Muscle of back (tissue), 10 donors: Measurements from ENCODE around the gene KRTAP10-3. TPM values are rescaled to one million over a fixed set of nuclear protein-coding genes. Genes with fewer than 3 reads are reported as not detected.

ENCODE experiments used
- polyA plus RNA-seq, 10 donors: library from polyadenylated mRNA; unstranded; fragments of 120-200 nt; gene quantifications; one replicate each; pipeline ENCODE4 v1.2.1, GENCODE V29; 2013; ENCODE audit not compliant: insufficient read length in 10 of 10

The KRTAP10-3 gene
- polyA plus RNA-seq, 10 donors = not detected

Other genes with a start within 250 kb of the KRTAP10-3 start
- 10 to 100 TPM; 10.5 to 20.6 (median 15.3) TPM for gene CFAP410, start 219.4 kb downstream of the KRTAP10-3 start, polyA plus RNA-seq
- gene TRPM2, start 205.2 kb downstream of the KRTAP10-3 start, polyA plus RNA-seq = 1 to 10 TPM in 8 of 10 donors, under 1 TPM in 2; 0.74 to 2.4 (median 1.7) TPM
- 1 to 10 TPM; 2.0 to 4.3 (median 2.6) TPM for gene LRRC3, start 103.3 kb downstream of the KRTAP10-3 start, polyA plus RNA-seq
- not detected for gene KRTAP10-1, start 18.6 kb downstream of the KRTAP10-3 start, polyA plus RNA-seq
- gene KRTAP10-2, start 7.3 kb downstream of the KRTAP10-3 start, polyA plus RNA-seq = not detected
- not detected for gene KRTAP10-4, start 14.9 kb upstream of the KRTAP10-3 start, polyA plus RNA-seq
- not detected for gene KRTAP10-5, start 21.8 kb upstream of the KRTAP10-3 start, polyA plus RNA-seq
- gene KRTAP10-6, start 33.7 kb upstream of the KRTAP10-3 start, polyA plus RNA-seq = not detected
- gene KRTAP10-7, start 41.8 kb upstream of the KRTAP10-3 start, polyA plus RNA-seq = not detected
- not detected for gene KRTAP10-8, start 53.3 kb upstream of the KRTAP10-3 start, polyA plus RNA-seq
- not detected for gene KRTAP10-9, start 68.3 kb upstream of the KRTAP10-3 start, polyA plus RNA-seq
- gene KRTAP10-10, start 78.6 kb upstream of the KRTAP10-3 start, polyA plus RNA-seq = not detected
- not detected for gene KRTAP10-11, start 87.6 kb upstream of the KRTAP10-3 start, polyA plus RNA-seq
- not detected for gene KRTAP12-4, start 95.9 kb upstream of the KRTAP10-3 start, polyA plus RNA-seq
- gene KRTAP12-3, start 99.1 kb upstream of the KRTAP10-3 start, polyA plus RNA-seq = not detected
- not detected for gene KRTAP12-2, start 108.1 kb upstream of the KRTAP10-3 start, polyA plus RNA-seq
- not detected for gene KRTAP12-1, start 123.4 kb upstream of the KRTAP10-3 start, polyA plus RNA-seq
- gene KRTAP10-12, start 138.4 kb upstream of the KRTAP10-3 start, polyA plus RNA-seq = not detected
- gene TSPEAR, start 152.8 kb upstream of the KRTAP10-3 start, polyA plus RNA-seq = 1 to 10 TPM in 2 of 10 donors, under 1 TPM in 7, not detected in 1; 0.10 to 3.2 (median 0.22) TPM
- 100 to 1,000 TPM in 3 of 10 donors, 10 to 100 TPM in 7; 54.9 to 109 (median 77.1) TPM for gene UBE2G2, start 243.0 kb upstream of the KRTAP10-3 start, polyA plus RNA-seq